WTC11 (cell line): Measurements from ENCODE around the gene KRTAP25-1. TPM values are rescaled to one million over a fixed set of nuclear protein-coding genes. Genes with fewer than 3 reads are reported as not detected.

Experiments
- ATAC-seq: fragments of 200-7000 bp; cut with Tn5 transposase; 2 replicates; pipeline ENCODE4 v1.10.0; 2021; ENCODE audit warnings: mild to moderate bottlenecking, moderate library complexity
- CTCF ChIA-PET: fragments of 300-600 bp; sonication (Branson Sonifier 250); formaldehyde crosslinking; loops from one replicate; lab custom pipeline; 2021; ENCODE audit warnings: antibody characterized with exemption; lab: Charles Lee
- POLR2A ChIA-PET: fragments of 350-600 bp; sonication (Branson Sonifier 250); formaldehyde crosslinking; loops from one replicate; lab custom pipeline; 2021; ENCODE audit warnings: antibody characterized with exemption; lab: Charles Lee
- DNase-seq: peaks from one replicate; pipeline ENCODE4 v3.0.0; 2021; ENCODE audit warnings: low spot score
- H3K27ac Mint-ChIP-seq: 2 replicates; pipeline ENCODE4 v1.8.0; 2021; ENCODE audit warnings: mixed read lengths
- H3K27me3 Mint-ChIP-seq: 2 replicates; pipeline ENCODE4 v1.8.0; 2021; ENCODE audit warnings: low read depth, mild to moderate bottlenecking, moderate library complexity, mixed read lengths
- H3K36me3 Mint-ChIP-seq: 2 replicates; pipeline ENCODE4 v1.8.0; 2021; ENCODE audit warnings: mixed read lengths
- H3K4me1 Mint-ChIP-seq: 2 replicates; pipeline ENCODE4 v1.8.0; 2022; ENCODE audit warnings: mixed read lengths
- H3K4me3 Mint-ChIP-seq: 2 replicates; pipeline ENCODE4 v1.8.0; 2021; ENCODE audit warnings: mild to moderate bottlenecking, moderate library complexity, mixed read lengths
- H3K9me3 Mint-ChIP-seq: 2 replicates; pipeline ENCODE4 v1.8.0; 2021; ENCODE audit warnings: mixed read lengths
- AR ChIP-seq: fragments of 250-450 bp; sonication (Bioruptor Pico); IDR thresholded peaks from 2 replicates; pipeline ENCODE4 v1.9.0; 2021; ENCODE audit warnings: mild to moderate bottlenecking
- ATF1 ChIP-seq: sonication (generic); formaldehyde crosslinking; IDR thresholded peaks from 2 replicates; pipeline ENCODE4 v1.8.1; 2023; ENCODE audit warnings: mild to moderate bottlenecking, moderate library complexity, missing genetic modification reagents
- ATF6 ChIP-seq: sonication (generic); formaldehyde crosslinking; IDR thresholded peaks from 2 replicates; pipeline ENCODE4 v1.8.1; 2023; ENCODE audit warnings: mild to moderate bottlenecking, missing genetic modification reagents
- E2F4 ChIP-seq: sonication (generic); formaldehyde crosslinking; IDR thresholded peaks from 2 replicates; pipeline ENCODE4 v1.8.1; 2022; ENCODE audit warnings: low read depth, mild to moderate bottlenecking, moderate library complexity, missing genetic modification reagents, borderline replicate concordance
- ETV6 ChIP-seq: sonication (generic); formaldehyde crosslinking; IDR thresholded peaks from 2 replicates; pipeline ENCODE4 v1.8.1; 2022; ENCODE audit warnings: mild to moderate bottlenecking, missing genetic modification reagents
- FOXP1 ChIP-seq: sonication (generic); formaldehyde crosslinking; IDR thresholded peaks from 2 replicates; pipeline ENCODE4 v1.8.0; 2022; ENCODE audit warnings: missing genetic modification reagents, mild to moderate bottlenecking, moderate library complexity, borderline replicate concordance
- GABPB1 ChIP-seq: sonication (generic); formaldehyde crosslinking; IDR thresholded peaks from 2 replicates; pipeline ENCODE4 v1.8.1; 2023; ENCODE audit warnings: mild to moderate bottlenecking, missing genetic modification reagents
- NFE2L1 ChIP-seq: sonication (generic); formaldehyde crosslinking; IDR thresholded peaks from 2 replicates; pipeline ENCODE4 v1.8.1; 2023; ENCODE audit warnings: missing genetic modification reagents
- NR2C2 ChIP-seq: sonication (generic); formaldehyde crosslinking; IDR thresholded peaks from 2 replicates; pipeline ENCODE4 v1.8.0; 2022; ENCODE audit warnings: mild to moderate bottlenecking, missing genetic modification reagents
- PRDM15 ChIP-seq: sonication (generic); formaldehyde crosslinking; IDR thresholded peaks from 2 replicates; pipeline ENCODE4 v1.8.0; 2022; ENCODE audit warnings: missing genetic modification reagents
- RELA ChIP-seq: sonication (generic); formaldehyde crosslinking; IDR thresholded peaks from 2 replicates; pipeline ENCODE4 v1.8.1; 2022; ENCODE audit warnings: missing genetic modification reagents, mild to moderate bottlenecking, borderline replicate concordance
- RORB ChIP-seq: fragments of 250-450 bp; sonication (Bioruptor Pico); IDR thresholded peaks from 2 replicates; pipeline ENCODE4 v1.9.0; 2021; ENCODE audit warnings: mild to moderate bottlenecking
- TEAD1 ChIP-seq: sonication (generic); formaldehyde crosslinking; IDR thresholded peaks from 2 replicates; pipeline ENCODE4 v1.8.0; 2022; ENCODE audit warnings: mild to moderate bottlenecking, missing genetic modification reagents
- TEAD4 ChIP-seq: sonication (generic); formaldehyde crosslinking; IDR thresholded peaks from 2 replicates; pipeline ENCODE4 v1.8.0; 2022; ENCODE audit warnings: mild to moderate bottlenecking, missing genetic modification reagents
- TP53 ChIP-seq: sonication (generic); formaldehyde crosslinking; IDR thresholded peaks from 2 replicates; pipeline ENCODE4 v1.8.1; 2023; ENCODE audit warnings: mild to moderate bottlenecking, missing genetic modification reagents
- ZNF121 ChIP-seq: sonication (generic); formaldehyde crosslinking; IDR thresholded peaks from 2 replicates; pipeline ENCODE4 v1.8.0; 2023; ENCODE audit warnings: missing genetic modification reagents
- ZNF512 ChIP-seq: sonication (generic); formaldehyde crosslinking; IDR thresholded peaks from 2 replicates; pipeline ENCODE4 v1.8.1; 2022; ENCODE audit warnings: missing genetic modification reagents, borderline replicate concordance
- ZSCAN18 ChIP-seq: fragments of 250-450 bp; sonication (Bioruptor Pico); IDR thresholded peaks from 2 replicates; pipeline ENCODE4 v2.1.2; 2022; ENCODE audit warnings: mild to moderate bottlenecking, moderate library complexity
- total RNA-seq: library from RNA; stranded (reverse); gene quantifications from 3 replicates; pipeline ENCODE4 v1.2.3, GENCODE V29; 2021

The KRTAP25-1 gene
- total RNA-seq, 1 experiment from 2014 or later = not detected

GRCh38 chr21:30271611-30272010, 17.7 kb downstream of the KRTAP25-1 start:
- TF ChIP-seq TEAD1 (CRISPR knock-in tag) (no peak), ETV6 (CRISPR knock-in tag) (no peak), GABPB1 (no peak), FOXP1 (CRISPR knock-in tag) (no peak), PRDM15 (CRISPR knock-in tag) (no peak), NFE2L1 (no peak), RELA (CRISPR knock-in tag) (no peak), NR2C2 (CRISPR knock-in tag) (no peak), ATF6 (no peak), AR (CRISPR knock-in tag) (no peak), ATF1 (CRISPR knock-in tag) (no peak), ZNF512 (CRISPR knock-in tag) (no peak), TEAD4 (no peak), ZNF121 (CRISPR knock-in tag) (no peak), E2F4 (CRISPR knock-in tag) (no peak), ZSCAN18 (CRISPR knock-in tag) (no peak), TP53 (CRISPR knock-in tag) (no peak), RORB (CRISPR knock-in tag) (no peak)

More at GRCh38 chr21:30271611-30272010, 17.7 kb downstream of the KRTAP25-1 start:
- Mint-ChIP-seq H3K4me1 (no peaks in the 10 kb centered on the region), H3K27ac (no peak overlapping the region), H3K36me3 (no peaks in the 10 kb centered on the region), H3K4me3 (no peak overlapping the region), H3K9me3 (no peaks in the 10 kb centered on the region), H3K27me3 (no peaks in the 10 kb centered on the region; the same call in 1 of the 2 replicates)
- POLR2A ChIA-PET = no interaction called here
- ATAC-seq (no peak), DNase-seq (no peak)
- CTCF ChIA-PET = interaction anchor here (1.2 to 1.4 kb wide), 2 partner anchors 14 to 137 kb away, joined by 3 read pairs; no protein-coding TSS in a partner anchor
